GM12875 (cell line): ENCODE results near the gene TMEM9B.
A peak's percentile ranks its signal among the peaks of the same experiment; 100 is the strongest.
"Not testable (repeated sequence)": the region's sequence is repeated elsewhere in the genome, so short reads cannot be mapped to it uniquely, and the experiment has no call there.

Experiments used
- H3K4me3 ChIP-seq: one replicate; pipeline ENCODE4 v1.5.1; 2011; ENCODE audit warnings: low read depth, low read length, control low read depth
- CTCF ChIP-seq: IDR thresholded peaks from 2 replicates; pipeline ENCODE4 v1.5.1; 2011; ENCODE audit warnings: low read depth, mild to moderate bottlenecking, control low read depth, inconsistent platforms, low read length, moderate library complexity, borderline replicate concordance; ENCODE audit not compliant: insufficient read depth

The TMEM9B gene

GRCh38 chr11:8964324-8965320, at the start of gene TMEM9B:
TSS of gene TMEM9B (minus strand) at chr11:8964442. CDS start at chr11:8964313, 129 bp downstream.
- no peak for TF ChIP-seq CTCF
- H3K4me3 ChIP-seq = peak within 1 kb of the TSS; percentile 97

- H3K4me3 ChIP-seq = no peak overlapping the region
- TF ChIP-seq CTCF = no peak
These were observed 49.1 kb upstream of the TMEM9B start for GRCh38 chr11:9013373-9013772.

GRCh38 chr11:9009538-9009937, 45.3 kb upstream of the TMEM9B start:
- not testable (repeated sequence) for H3K4me3 ChIP-seq

GRCh38 chr11:9008661-9009060, 44.4 kb upstream of the TMEM9B start:
- no peak for TF ChIP-seq CTCF

GRCh38 chr11:9008011-9008550, 43.8 kb upstream of the TMEM9B start:
- H3K4me3 ChIP-seq = no peak overlapping the region
- TF ChIP-seq CTCF = no peak

More at GRCh38 chr11:9008661-9009060, 44.4 kb upstream of the TMEM9B start:
- H3K4me3 ChIP-seq = no peak overlapping the region

GRCh38 chr11:9005087-9005486, 40.8 kb upstream of the TMEM9B start:
- H3K4me3 ChIP-seq = no peak overlapping the region
- TF ChIP-seq CTCF = no peak

GRCh38 chr11:9004183-9004926, 40.1 kb upstream of the TMEM9B start:
- peak overlapping the region; percentile 38 for H3K4me3 ChIP-seq
- no peak for TF ChIP-seq CTCF
